ENCODE results near the gene ARID1B. TPM values are rescaled to one million over a fixed set of nuclear protein-coding genes. Genes with fewer than 3 reads are reported as not detected.

The ARID1B gene
- total and polyA plus RNA-seq, 9 of the 15 experiments (the other 6 are each of a cell fraction or from before 2014, with no cell fraction given) = 12.5 to 50.5 (median 25.8) TPM

DNA sequence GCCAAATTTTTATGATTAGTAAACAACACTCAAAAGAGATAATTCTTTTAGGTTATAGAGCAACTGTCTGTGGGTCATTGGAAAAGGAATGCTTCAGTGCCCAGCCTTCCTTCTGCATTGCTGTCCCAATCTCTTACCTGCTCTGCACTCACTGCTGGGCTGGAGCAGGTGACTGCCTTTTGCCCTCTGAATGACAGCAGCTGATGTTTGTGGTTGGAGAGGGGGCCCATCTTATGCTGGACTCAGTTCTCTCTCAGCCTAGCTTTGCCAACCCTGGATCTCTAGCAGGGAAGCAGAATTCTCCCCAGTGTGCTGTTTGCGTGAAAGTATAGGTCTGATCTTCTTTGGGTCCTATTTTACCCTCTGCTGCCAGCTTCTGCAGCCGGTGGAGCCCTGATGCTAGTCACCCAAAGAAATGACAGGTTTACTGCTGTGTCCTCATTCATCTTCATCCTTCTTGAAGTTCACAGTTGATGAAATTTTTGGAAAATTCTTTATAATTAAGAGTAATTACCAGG is 193.5 kb downstream of the ARID1B start (continued):
- TF ChIP-seq, protein P1, sequence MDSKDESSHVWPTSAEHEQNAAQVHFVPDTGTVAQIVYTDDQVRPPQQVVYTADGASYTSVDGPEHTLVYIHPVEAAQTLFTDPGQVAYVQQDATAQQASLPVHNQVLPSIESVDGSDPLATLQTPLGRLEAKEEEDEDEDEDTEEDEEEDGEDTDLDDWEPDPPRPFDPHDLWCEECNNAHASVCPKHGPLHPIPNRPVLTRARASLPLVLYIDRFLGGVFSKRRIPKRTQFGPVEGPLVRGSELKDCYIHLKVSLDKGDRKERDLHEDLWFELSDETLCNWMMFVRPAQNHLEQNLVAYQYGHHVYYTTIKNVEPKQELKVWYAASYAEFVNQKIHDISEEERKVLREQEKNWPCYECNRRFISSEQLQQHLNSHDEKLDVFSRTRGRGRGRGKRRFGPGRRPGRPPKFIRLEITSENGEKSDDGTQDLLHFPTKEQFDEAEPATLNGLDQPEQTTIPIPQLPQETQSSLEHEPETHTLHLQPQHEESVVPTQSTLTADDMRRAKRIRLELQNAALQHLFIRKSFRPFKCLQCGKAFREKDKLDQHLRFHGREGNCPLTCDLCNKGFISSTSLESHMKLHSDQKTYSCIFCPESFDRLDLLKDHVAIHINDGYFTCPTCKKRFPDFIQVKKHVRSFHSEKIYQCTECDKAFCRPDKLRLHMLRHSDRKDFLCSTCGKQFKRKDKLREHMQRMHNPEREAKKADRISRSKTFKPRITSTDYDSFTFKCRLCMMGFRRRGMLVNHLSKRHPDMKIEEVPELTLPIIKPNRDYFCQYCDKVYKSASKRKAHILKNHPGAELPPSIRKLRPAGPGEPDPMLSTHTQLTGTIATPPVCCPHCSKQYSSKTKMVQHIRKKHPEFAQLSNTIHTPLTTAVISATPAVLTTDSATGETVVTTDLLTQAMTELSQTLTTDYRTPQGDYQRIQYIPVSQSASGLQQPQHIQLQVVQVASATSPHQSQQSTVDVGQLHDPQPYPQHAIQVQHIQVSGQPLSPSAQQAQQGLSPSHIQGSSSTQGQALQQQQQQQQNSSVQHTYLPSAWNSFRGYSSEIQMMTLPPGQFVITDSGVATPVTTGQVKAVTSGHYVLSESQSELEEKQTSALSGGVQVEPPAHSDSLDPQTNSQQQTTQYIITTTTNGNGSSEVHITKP (IDR thresholded peaks at IDR 0.05; ENCODE audit: partially characterized antibody) = no peak

DNA sequence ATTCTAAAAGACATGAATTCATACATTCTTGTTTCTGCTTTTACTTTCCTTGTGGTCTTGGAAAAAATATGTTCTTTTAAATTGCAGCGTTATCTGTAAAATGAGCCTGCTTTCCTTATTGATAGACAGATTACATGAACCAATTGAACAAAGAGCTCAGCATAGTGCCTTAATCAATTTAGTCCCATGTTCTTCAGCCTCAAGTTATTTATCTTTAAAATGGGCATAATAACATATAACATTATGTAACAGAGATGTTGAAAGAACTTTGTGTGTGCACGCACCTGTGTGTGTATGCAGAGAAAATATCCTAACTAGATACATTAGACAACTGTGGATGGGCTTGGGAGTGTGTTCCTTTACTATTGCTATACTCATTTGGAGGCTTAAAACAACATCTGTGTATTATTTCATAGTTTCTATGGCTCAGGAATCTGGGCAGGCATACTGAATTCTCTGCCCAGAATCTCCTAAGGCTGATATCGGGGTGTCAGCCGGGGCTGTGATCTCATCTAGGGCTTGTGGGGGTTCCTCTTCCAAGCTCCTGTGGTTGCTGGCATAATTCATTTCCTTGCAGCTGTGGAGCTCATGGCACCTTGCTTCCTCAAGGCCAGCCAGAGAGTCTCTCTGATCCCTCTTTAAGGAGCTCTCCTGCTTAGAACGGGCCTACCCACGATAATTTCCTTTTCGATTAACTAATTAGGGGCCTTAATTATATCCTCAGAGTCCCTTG is 194.1 kb downstream of the ARID1B start:
- no peaks in the 10 kb centered on the region for H3K36me3 ChIP-seq (ENCODE audit: control insufficient read depth, insufficient read depth, low read length)
- no peak overlapping the region; a peak in 1 of 4 replicates for H3K9ac ChIP-seq (ENCODE audit: insufficient read depth in 1 of 2, low read depth in 2 of 2, low read length in 2 of 2)
- H2AFZ ChIP-seq (ENCODE audit: low read depth, low read length) = no peak overlapping the region
- H3K79me2 ChIP-seq (ENCODE audit: control insufficient read depth, insufficient read depth, low read length) = peaks cover 52% of the 10 kb centered on the region
- H4K20me1 ChIP-seq (replicated peaks; ENCODE audit: control insufficient read depth, insufficient read depth, low read length) = peaks cover 13% of the 10 kb centered on the region; the same call in 1 of the 2 replicates
- ATAC-seq (no peak), FAIRE-seq (no peak), DNase-seq (ENCODE audit: extremely low read depth in 1 of 4, low spot score in 3 of 4) (no peak)
- no peaks in the 10 kb centered on the region for H3K27me3 ChIP-seq (ENCODE audit: control insufficient read depth in 2 of 2, insufficient read depth in 2 of 2, low read length in 2 of 2)
- 74% methylated on average over 7 of the region's 7 CpGs for WGBS (ENCODE audit: insufficient coverage, low coverage, missing lambda C conversion rate)
- H3K4me3 ChIP-seq = no peak overlapping the region
- in situ Hi-C loops (cut with MboI) = no loop called here
- no peak overlapping the region for H3K4me2 ChIP-seq (ENCODE audit: insufficient read depth, low read length)
- POLR2A ChIA-PET = interaction anchor here (0.6 to 1.3 kb wide), 4 partner anchors 9 to 17 kb away, joined by 3 to 4 read pairs (median 3); no protein-coding TSS in a partner anchor
- TF ChIP-seq MAFF (IDR thresholded peaks at IDR 0.05; ENCODE audit: low read length) (no peak), RBM25 (IDR thresholded peaks at IDR 0.05; ENCODE audit: low read depth, low read length, severe bottlenecking) (peak; percentile 65)
- no peak overlapping the region for H3K27ac ChIP-seq (ENCODE audit: extremely low read depth, low read depth, low read length)
- no TSS peak for BruUV-seq (replicated peaks)
- H3K9me1 ChIP-seq (ENCODE audit: control insufficient read depth, insufficient read depth, low read length) = no peaks in the 10 kb centered on the region
- no peaks in the 10 kb centered on the region for H3K4me1 ChIP-seq (replicated peaks in 1 of 2; ENCODE audit: control insufficient read depth in 2 of 2, insufficient read depth in 2 of 2, low read length in 2 of 2)
- intact Hi-C loops (cut with micrococcal nuclease) = no loop called here
- CTCF ChIA-PET (ENCODE audit: low intra/inter-chr PET ratio) = no interaction called here
- H3K9me3 ChIP-seq (replicated peaks; ENCODE audit: control insufficient read depth, insufficient read depth, low read depth, low read length) = no peaks in the 10 kb centered on the region; the same call in 1 of the 2 replicates
